B cell (primary cell): ENCODE measurements around the gene KIF11. TPM values are rescaled to one million over a fixed set of nuclear protein-coding genes. Genes with fewer than 3 reads are reported as not detected.

Experiments used
- ATAC-seq: fragments of 200-7000 bp; cut with Tn5 transposase; one replicate; pipeline ENCODE4 v1.10.0; 2021; ENCODE audit warnings: low read depth, mild to moderate bottlenecking, moderate number of reproducible peaks, moderate library complexity
- CTCF ChIA-PET: fragments of 350-600 bp; sonication (Branson Sonifier 250); formaldehyde crosslinking; loops from one replicate; lab custom pipeline; 2021; ENCODE audit warnings: antibody characterized with exemption, inconsistent platforms; lab: Charles Lee
- POLR2A ChIA-PET: fragments of 350-600 bp; sonication (Branson Sonifier 250); formaldehyde crosslinking; loops from one replicate; lab custom pipeline; 2021; ENCODE audit warnings: antibody characterized with exemption; lab: Charles Lee
- DNase-seq: peaks from one replicate; pipeline ENCODE4 v3.0.0; 2013
- H2AFZ ChIP-seq: 2 replicates; pipeline ENCODE4 v1.6.1; 2012; ENCODE audit warnings: mild to moderate bottlenecking, low read depth, low read length; ENCODE audit not compliant: insufficient read depth, poor library complexity, severe bottlenecking
- H3K27ac ChIP-seq, 2 donors: 1 replicate in 1 of 2; 2 replicates in 1 of 2; pipeline ENCODE4 v1.5.1; 2012 to 2013; ENCODE audit warnings: low read length in 2 of 2, mild to moderate bottlenecking in 2 of 2, moderate library complexity in 1 of 2
- H3K27me3 ChIP-seq, 4 experiments: fragments of 200-600 bp in 1 of 4; sonication (generic) in 1 of 4; replicated peaks in 1 of 4; 1 replicate in 2 of 4; 2 replicates in 2 of 4; pipeline versions ENCODE4 v1.6.1 to v1.7.0; 2013 to 2016; ENCODE audit warnings: low read length in 3 of 4, mild to moderate bottlenecking in 2 of 4, mixed read lengths in 1 of 4, moderate library complexity in 1 of 4; ENCODE audit not compliant: insufficient read depth in 4 of 4, control insufficient read depth in 3 of 4; ENCODE audit errors: control extremely low read depth in 1 of 4
- H3K36me3 ChIP-seq, 2 experiments: replicated peaks in 1 of 2; 1 replicate in 1 of 2; 2 replicates in 1 of 2; pipeline versions ENCODE4 v1.6.1 to v1.7.1; 2013; ENCODE audit warnings: low read length in 1 of 2; ENCODE audit not compliant: insufficient read depth in 2 of 2, control insufficient read depth in 1 of 2; ENCODE audit errors: control extremely low read depth in 1 of 2, extremely low read depth in 1 of 2
- H3K4me1 ChIP-seq, 2 donors: fragments of 200-600 bp in 1 of 2; sonication (generic) in 1 of 2; 1 replicate in 1 of 2; 2 replicates in 1 of 2; pipeline versions ENCODE4 v1.5.1 to v1.6.1; 2013 to 2017; ENCODE audit warnings: low read length in 2 of 2; ENCODE audit not compliant: control insufficient read depth in 2 of 2, insufficient read depth in 2 of 2
- H3K4me2 ChIP-seq: replicated peaks from 2 replicates; pipeline ENCODE3; 2012; ENCODE audit warnings: mild to moderate bottlenecking, low read depth, low read length; ENCODE audit not compliant: poor library complexity, severe bottlenecking
- H3K4me3 ChIP-seq, 5 experiments: fragments of 200-600 bp in 1 of 5; sonication (generic) in 1 of 5; 1 replicate in 3 of 5; 2 replicates in 2 of 5; pipeline versions ENCODE4 v1.5.1 to v1.7.0; 2011 to 2016; ENCODE audit warnings: low read length in 4 of 5, mild to moderate bottlenecking in 4 of 5, low read depth in 2 of 5, control low read depth in 1 of 5, moderate library complexity in 1 of 5; ENCODE audit not compliant: insufficient read depth in 1 of 5; ENCODE audit errors: control extremely low read depth in 1 of 5, extremely low read depth in 1 of 5
- H3K79me2 ChIP-seq: fragments of 200-600 bp; sonication (generic); one replicate; pipeline ENCODE4 v1.6.0; 2016; ENCODE audit warnings: low read length; ENCODE audit not compliant: control insufficient read depth, insufficient read depth
- H3K9ac ChIP-seq: fragments of 200-600 bp; sonication (generic); 2 replicates; pipeline ENCODE4 v1.6.1; 2017; ENCODE audit warnings: mild to moderate bottlenecking, low read length, moderate library complexity
- H3K9me3 ChIP-seq, 3 donors: one replicate each; pipeline versions ENCODE4 v1.6.1 to v1.7.1; 2013; ENCODE audit warnings: low read length in 2 of 3; ENCODE audit not compliant: control insufficient read depth in 2 of 3, insufficient read depth in 1 of 3; ENCODE audit errors: control extremely low read depth in 1 of 3
- H4K20me1 ChIP-seq: 2 replicates; pipeline ENCODE4 v1.6.0; 2012; ENCODE audit warnings: mild to moderate bottlenecking, low read length; ENCODE audit not compliant: insufficient read depth, control insufficient read depth, poor library complexity, severe bottlenecking
- H3K27ac Mint-ChIP-seq: one replicate; pipeline ENCODE4 v1.8.0; 2021; ENCODE audit warnings: mixed read lengths
- H3K27me3 Mint-ChIP-seq: one replicate; pipeline ENCODE4 v1.8.0; 2021; ENCODE audit warnings: mixed read lengths
- H3K4me1 Mint-ChIP-seq: one replicate; pipeline ENCODE4 v1.8.0; 2021; ENCODE audit warnings: mixed read lengths
- H3K4me3 Mint-ChIP-seq: one replicate; pipeline ENCODE4 v1.8.0; 2021; ENCODE audit warnings: mixed read lengths
- H3K9me3 Mint-ChIP-seq: one replicate; pipeline ENCODE4 v1.8.0; 2022; ENCODE audit warnings: mixed read lengths; ENCODE audit not compliant: insufficient read depth
- CTCF ChIP-seq: fragments of 200-600 bp; IDR thresholded peaks from one replicate; pipeline ENCODE4 v1.8.0; 2022; ENCODE audit warnings: antibody characterized with exemption, mild to moderate bottlenecking
- EZH2 ChIP-seq: IDR thresholded peaks from 2 replicates; pipeline ENCODE4 v1.6.1; 2012; ENCODE audit warnings: borderline replicate concordance, low read depth, mild to moderate bottlenecking, moderate library complexity, low read length; ENCODE audit not compliant: insufficient read depth, poor library complexity, severe bottlenecking
- WGBS: methylation state at CpG from one replicate; pipeline ENCODE4 v1.1.5; 2013; ENCODE audit warnings: missing lambda C conversion rate; ENCODE audit not compliant: insufficient coverage; 5-methylcytosine and 5-hydroxymethylcytosine counted together
- intact Hi-C: fragments of 100-400 bp; cut with micrococcal nuclease; formaldehyde crosslinking; loops from one replicate; pipeline ENCODE4 v1.10.0; 2022
- polyA plus RNA-seq: library from polyadenylated mRNA; depleted of rRNA; stranded (reverse); fragments of >200 nt; gene quantifications from 2 replicates; pipeline ENCODE4 v1.2.3, GENCODE V29; 2012
- total RNA-seq, 2 donors: library from RNA; stranded (reverse); fragments of 120-200 nt in 1 of 2; gene quantifications; 1 replicate in 1 of 2; 2 replicates in 1 of 2; pipeline versions ENCODE4 v1.2.3 to v1.2.4, GENCODE V29; 2013 to 2022

KIF11 gene
- total and polyA plus RNA-seq, 2 donors (not counting 1 experiment from before 2014, with no cell fraction given) = 0.64 to 1.8 TPM

- intact Hi-C loops = loop anchor here (1.0 to 2.0 kb wide), 3 partner anchors 53 to 808 kb away; partner anchors contain the start of gene CEP55
- H3K27me3 ChIP-seq = no peaks in the 10 kb centered on the region
Measured at GRCh38 chr10:92688927-92689662, 96.2 kb downstream of the KIF11 start.

More at GRCh38 chr10:92688927-92689662, 96.2 kb downstream of the KIF11 start:
- Mint-ChIP-seq H3K9me3 (peaks cover 13% of the 10 kb centered on the region), H3K4me3 (peak overlapping the region; percentile 96), H3K27me3 (no peaks in the 10 kb centered on the region), H3K4me1 (peaks cover 46% of the 10 kb centered on the region), H3K27ac (peak overlapping the region; percentile 94)
- peaks cover 21 to 25% of the 10 kb centered on the region in 2 donors for H3K4me1 ChIP-seq
- TF ChIP-seq CTCF (peak; percentile 34), EZH2 (no peak)
- peaks cover 55% of the 10 kb centered on the region for H3K79me2 ChIP-seq
- peak overlapping the region; percentile 60 to 72 for H3K27ac ChIP-seq
- H2AFZ ChIP-seq = peak overlapping the region; percentile 92
- peaks cover 7 to 23% of the 10 kb centered on the region in 2 experiments for H3K36me3 ChIP-seq
- ATAC-seq = peak; percentile 1
- peaks cover 4% of the 10 kb centered on the region for H4K20me1 ChIP-seq
- ChIA-PET CTCF (interaction anchor here (0.8 to 8.1 kb wide), 19 partner anchors 8 to 191 kb away, joined by 3 to 73 read pairs (median 5); partner anchors contain the start of gene EXOC6), POLR2A (interaction anchor here (0.6 to 5.3 kb wide), 16 partner anchors 9 to 160 kb away, joined by 3 to 77 read pairs (median 10); partner anchors contain the start of genes EXOC6, IDE and KIF11)
- H3K4me2 ChIP-seq = peak overlapping the region; percentile 94
- peak overlapping the region; percentile 76 for H3K9ac ChIP-seq
- WGBS = 1% methylated on average over 63 of the region's 63 CpGs
- no peak for DNase-seq
- H3K4me3 ChIP-seq = peak overlapping the region; percentile 39 to 95 (median 76)
- H3K9me3 ChIP-seq = peaks cover 0 to 7% (median 0%) of the 10 kb centered on the region in 3 donors
